ENCODE measurements around the gene CACNB4.

- TF ChIP-seq CTCF (IDR thresholded peaks at IDR 0.05): no peak
- TF ChIP-seq POLR2A (IDR thresholded peaks at IDR 0.05): no peak
- TF ChIP-seq POLR2AphosphoS5 (IDR thresholded peaks at IDR 0.05): no peak
- no peak for TF ChIP-seq EP300 (IDR thresholded peaks at IDR 0.05)
Measured at GRCh38 chr2:152071092-152071491, 27.8 kb downstream of the CACNB4 start.

Data from sigmoid colon (tissue), 4 donors.